A549 treated with AZD2906 at 1 μM for 4 hours (cell line): ENCODE results near the gene NSG1. TPM values are rescaled to one million over a fixed set of nuclear protein-coding genes. Genes with fewer than 3 reads are reported as not detected.

Experiments used
- total RNA-seq: library from RNA; stranded (reverse); fragments of 200-300 nt; extraction: Qiagen RNA extraction; gene quantifications from 5 replicates; pipeline ENCODE4 v1.2.3, GENCODE V29; 2022

Gene NSG1, protein sequence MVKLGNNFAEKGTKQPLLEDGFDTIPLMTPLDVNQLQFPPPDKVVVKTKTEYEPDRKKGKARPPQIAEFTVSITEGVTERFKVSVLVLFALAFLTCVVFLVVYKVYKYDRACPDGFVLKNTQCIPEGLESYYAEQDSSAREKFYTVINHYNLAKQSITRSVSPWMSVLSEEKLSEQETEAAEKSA
- 9.4 to 13.5 TPM (median 10.5 TPM) in 5 replicates for total RNA-seq

GRCh38 chr4:4386736-4387392 lies at the start of gene NSG1:
Gene NSG1 (plus strand): TSS chr4:4387102. CDS start chr4:4387630, 528 bp downstream.

Other genes with a start within 250 kb of the NSG1 start
- not detected in 5 replicates for gene OTOP1, start 160.2 kb upstream of the NSG1 start, total RNA-seq
- 11.0 to 12.4 TPM (median 12.0 TPM) in 5 replicates for gene TMEM128, start 138.9 kb upstream of the NSG1 start, total RNA-seq
- gene LYAR, start 96.9 kb upstream of the NSG1 start, total RNA-seq = 25.6 to 30.7 TPM (median 26.1 TPM) in 5 replicates
- 1.9 to 2.6 TPM (median 2.4 TPM) in 5 replicates for gene ZBTB49, start 96.9 kb upstream of the NSG1 start, total RNA-seq
- gene STX18, start 154.9 kb downstream of the NSG1 start, total RNA-seq = 18.9 to 27.9 TPM (median 20.1 TPM) in 5 replicates